T follicular helper cell (primary cell): ENCODE data around the gene COL4A2.

Experiments
- DNase-seq: peaks from one replicate; pipeline ENCODE4 v3.0.0-alpha.2; 2020; ENCODE audit warnings: low read depth

COL4A2 gene

GRCh38 chr13:110419381-110419791, 112.3 kb downstream of the COL4A2 start:
- DNase-seq = no peak

- DNase-seq = no peak
Measured at GRCh38 chr13:110419946-110420345, 112.9 kb downstream of the COL4A2 start.

- no peak for DNase-seq
Measured at GRCh38 chr13:110420626-110421025, 113.5 kb downstream of the COL4A2 start.

GRCh38 chr13:110421061-110421460, 114.0 kb downstream of the COL4A2 start:
- DNase-seq = no peak

- no peak for DNase-seq
Measured at GRCh38 chr13:110421696-110422385, 114.8 kb downstream of the COL4A2 start.

GRCh38 chr13:110422913-110423688, 116.0 kb downstream of the COL4A2 start:
- DNase-seq = no peak

- no peak for DNase-seq
Measured at GRCh38 chr13:110423689-110424302, 116.7 kb downstream of the COL4A2 start.

- no peak for DNase-seq
Measured at GRCh38 chr13:110424569-110425443, 117.7 kb downstream of the COL4A2 start.

GRCh38 chr13:110425444-110425780, 118.3 kb downstream of the COL4A2 start:
- DNase-seq = no peak

- no peak for DNase-seq
Measured at GRCh38 chr13:110426735-110427134, 119.7 kb downstream of the COL4A2 start.

GRCh38 chr13:110428313-110428712, 121.2 kb downstream of the COL4A2 start:
- no peak for DNase-seq

GRCh38 chr13:110430391-110431336, 123.6 kb downstream of the COL4A2 start:
- no peak for DNase-seq

GRCh38 chr13:110431425-110432294, 124.6 kb downstream of the COL4A2 start:
- no peak for DNase-seq

GRCh38 chr13:110432522-110432921, 125.4 kb downstream of the COL4A2 start:
- no peak for DNase-seq

GRCh38 chr13:110433014-110433413, 125.9 kb downstream of the COL4A2 start:
- DNase-seq = no peak

GRCh38 chr13:110434629-110435028, 127.5 kb downstream of the COL4A2 start:
- no peak for DNase-seq

- no peak for DNase-seq
Measured at GRCh38 chr13:110435331-110435730, 128.2 kb downstream of the COL4A2 start.

- DNase-seq = no peak
Measured at GRCh38 chr13:110436276-110436675, 129.2 kb downstream of the COL4A2 start.

- DNase-seq = no peak
Measured at GRCh38 chr13:110436786-110437370, 129.8 kb downstream of the COL4A2 start.

- DNase-seq = no peak
Measured at GRCh38 chr13:110438211-110438610, 131.1 kb downstream of the COL4A2 start.
